GM06990 (cell line): ENCODE data around the gene ABLIM3.

Source experiments
- DNase-seq: peaks from one replicate; pipeline ENCODE4 v3.0.0-alpha.2; 2011; ENCODE audit not compliant: insufficient read length; ENCODE audit errors: extremely low read depth
- H3K27me3 ChIP-seq: replicated peaks from 2 replicates; pipeline ENCODE4 v1.6.0; 2011; ENCODE audit warnings: low read length; ENCODE audit not compliant: control insufficient read depth, insufficient read depth
- H3K36me3 ChIP-seq: 2 replicates; pipeline ENCODE4 v1.5.1; 2011; ENCODE audit warnings: low read length; ENCODE audit not compliant: control insufficient read depth, insufficient read depth
- H3K4me3 ChIP-seq: replicated peaks from 2 replicates; pipeline ENCODE4 v1.5.1; 2011; ENCODE audit warnings: low read depth, mild to moderate bottlenecking, control low read depth, low read length
- TF ChIP-seq, protein P1 (sequence below): IDR thresholded peaks from 2 replicates; pipeline ENCODE4 v1.5.1; 2011; ENCODE audit warnings: low read length, control low read depth, mild to moderate bottlenecking, inconsistent platforms; ENCODE audit not compliant: insufficient read depth, poor library complexity, severe bottlenecking

ABLIM3 gene

GRCh38 chr5:149239917-149240316, 98.6 kb downstream of the ABLIM3 start:
- no peak for DNase-seq
- no peak overlapping the region for H3K4me3 ChIP-seq
- H3K27me3 ChIP-seq: peaks cover 3% of the 10 kb centered on the region
- TF ChIP-seq, protein P1, sequence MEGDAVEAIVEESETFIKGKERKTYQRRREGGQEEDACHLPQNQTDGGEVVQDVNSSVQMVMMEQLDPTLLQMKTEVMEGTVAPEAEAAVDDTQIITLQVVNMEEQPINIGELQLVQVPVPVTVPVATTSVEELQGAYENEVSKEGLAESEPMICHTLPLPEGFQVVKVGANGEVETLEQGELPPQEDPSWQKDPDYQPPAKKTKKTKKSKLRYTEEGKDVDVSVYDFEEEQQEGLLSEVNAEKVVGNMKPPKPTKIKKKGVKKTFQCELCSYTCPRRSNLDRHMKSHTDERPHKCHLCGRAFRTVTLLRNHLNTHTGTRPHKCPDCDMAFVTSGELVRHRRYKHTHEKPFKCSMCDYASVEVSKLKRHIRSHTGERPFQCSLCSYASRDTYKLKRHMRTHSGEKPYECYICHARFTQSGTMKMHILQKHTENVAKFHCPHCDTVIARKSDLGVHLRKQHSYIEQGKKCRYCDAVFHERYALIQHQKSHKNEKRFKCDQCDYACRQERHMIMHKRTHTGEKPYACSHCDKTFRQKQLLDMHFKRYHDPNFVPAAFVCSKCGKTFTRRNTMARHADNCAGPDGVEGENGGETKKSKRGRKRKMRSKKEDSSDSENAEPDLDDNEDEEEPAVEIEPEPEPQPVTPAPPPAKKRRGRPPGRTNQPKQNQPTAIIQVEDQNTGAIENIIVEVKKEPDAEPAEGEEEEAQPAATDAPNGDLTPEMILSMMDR: no peak
- H3K36me3 ChIP-seq: no peaks in the 10 kb centered on the region

DNA sequence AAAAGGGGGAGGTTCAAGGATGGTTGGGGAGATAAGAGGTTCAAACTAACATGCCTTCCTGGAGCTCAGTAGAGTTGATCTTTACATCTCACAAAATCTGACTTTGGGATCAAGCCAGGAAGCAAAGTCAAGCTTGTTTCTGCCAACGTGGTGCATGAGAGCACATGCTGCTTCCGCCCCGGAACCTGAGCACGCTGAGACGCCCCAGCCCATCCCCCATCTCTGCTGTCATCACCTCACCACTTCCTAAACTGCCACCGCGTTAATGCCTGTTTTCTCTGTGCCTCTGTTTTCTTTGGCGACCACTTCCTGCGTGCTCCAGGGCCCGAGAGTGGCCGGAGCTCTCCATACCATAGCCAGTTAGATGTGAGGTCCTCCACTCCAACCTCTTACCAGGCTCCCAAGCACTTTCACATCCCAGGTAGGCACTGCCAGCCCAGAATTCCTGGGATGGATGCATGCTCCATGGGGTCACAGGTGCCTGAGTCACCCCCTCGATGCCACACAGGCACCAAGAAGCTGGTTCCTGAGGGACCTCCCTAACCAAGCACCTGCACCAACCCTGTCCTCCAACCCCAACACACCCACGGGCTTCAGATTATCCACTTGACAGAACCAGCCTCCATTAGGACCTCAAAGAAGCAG, 99.2 kb downstream of the ABLIM3 start:
- TF ChIP-seq, protein P1: no peak
- no peak overlapping the region for H3K4me3 ChIP-seq
- peaks cover 3% of the 10 kb centered on the region for H3K27me3 ChIP-seq
- peak; percentile 23 for DNase-seq
- no peaks in the 10 kb centered on the region for H3K36me3 ChIP-seq

GRCh38 chr5:149242339-149242738, 101.0 kb downstream of the ABLIM3 start:
- TF ChIP-seq, protein P1: no peak
- H3K27me3 ChIP-seq: peaks cover 3% of the 10 kb centered on the region
- no peak overlapping the region for H3K4me3 ChIP-seq
- no peaks in the 10 kb centered on the region for H3K36me3 ChIP-seq
- no peak for DNase-seq

DNA sequence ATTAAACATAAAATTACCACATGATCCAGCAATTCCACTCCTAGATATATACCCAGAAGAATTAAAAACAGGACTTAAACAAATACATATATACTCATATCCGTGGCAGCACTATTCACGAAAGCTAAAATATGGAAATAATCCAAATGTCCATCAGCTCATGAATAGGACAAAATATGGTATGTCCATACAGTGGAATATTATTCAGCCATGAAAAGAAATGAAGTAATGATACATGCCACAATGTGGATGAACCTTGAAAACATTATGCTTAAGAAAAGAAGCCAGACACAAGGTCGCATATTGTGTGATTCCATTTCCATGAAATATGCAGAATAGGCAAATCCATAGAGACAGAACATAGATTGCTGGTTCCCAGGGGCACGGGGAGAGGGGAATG, 105.6 kb downstream of the ABLIM3 start:
- H3K36me3 ChIP-seq: no peaks in the 10 kb centered on the region
- no peak overlapping the region for H3K4me3 ChIP-seq
- DNase-seq: no peak
- peaks cover 4% of the 10 kb centered on the region for H3K27me3 ChIP-seq
- TF ChIP-seq, protein P1: no peak

DNA sequence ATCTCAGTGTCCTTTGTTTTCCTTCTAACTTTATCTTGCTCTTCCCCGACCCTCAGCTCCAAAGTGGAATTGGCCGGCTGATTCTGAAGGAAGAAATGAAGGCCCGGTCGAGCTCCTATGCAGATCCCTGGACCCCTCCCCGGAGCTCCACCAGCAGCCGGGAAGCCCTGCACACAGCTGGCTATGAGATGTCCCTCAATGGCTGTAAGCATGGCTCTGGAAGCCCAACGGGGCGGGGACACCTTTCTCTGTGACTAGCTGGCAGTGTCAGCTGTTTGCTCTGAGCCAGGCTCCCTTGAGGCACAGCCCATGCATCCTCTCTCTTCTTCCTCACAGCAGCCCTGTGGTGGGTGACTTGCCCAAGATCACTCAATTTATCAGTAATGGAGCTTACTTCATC, 106.4 kb downstream of the ABLIM3 start:
- H3K4me3 ChIP-seq: no peak overlapping the region
- no peak for DNase-seq
- no peaks in the 10 kb centered on the region for H3K36me3 ChIP-seq
- TF ChIP-seq, protein P1: no peak
- peaks cover 4% of the 10 kb centered on the region for H3K27me3 ChIP-seq

GRCh38 chr5:149251546-149251945, 110.3 kb downstream of the ABLIM3 start:
- Histone ChIP-seq H3K36me3 (no peaks in the 10 kb centered on the region), H3K27me3 (peaks cover 4% of the 10 kb centered on the region; the same call in 1 of the 2 replicates), H3K4me3 (no peak overlapping the region)
- TF ChIP-seq, protein P1: no peak
- no peak for DNase-seq
